ENCODE results near the gene C1orf159. TPM values are rescaled to one million over a fixed set of nuclear protein-coding genes. Genes with fewer than 3 reads are reported as not detected.

Gene C1orf159
- total and polyA plus RNA-seq, 4 donors = 4.4 to 27.0 (median 16.1) TPM

DNA sequence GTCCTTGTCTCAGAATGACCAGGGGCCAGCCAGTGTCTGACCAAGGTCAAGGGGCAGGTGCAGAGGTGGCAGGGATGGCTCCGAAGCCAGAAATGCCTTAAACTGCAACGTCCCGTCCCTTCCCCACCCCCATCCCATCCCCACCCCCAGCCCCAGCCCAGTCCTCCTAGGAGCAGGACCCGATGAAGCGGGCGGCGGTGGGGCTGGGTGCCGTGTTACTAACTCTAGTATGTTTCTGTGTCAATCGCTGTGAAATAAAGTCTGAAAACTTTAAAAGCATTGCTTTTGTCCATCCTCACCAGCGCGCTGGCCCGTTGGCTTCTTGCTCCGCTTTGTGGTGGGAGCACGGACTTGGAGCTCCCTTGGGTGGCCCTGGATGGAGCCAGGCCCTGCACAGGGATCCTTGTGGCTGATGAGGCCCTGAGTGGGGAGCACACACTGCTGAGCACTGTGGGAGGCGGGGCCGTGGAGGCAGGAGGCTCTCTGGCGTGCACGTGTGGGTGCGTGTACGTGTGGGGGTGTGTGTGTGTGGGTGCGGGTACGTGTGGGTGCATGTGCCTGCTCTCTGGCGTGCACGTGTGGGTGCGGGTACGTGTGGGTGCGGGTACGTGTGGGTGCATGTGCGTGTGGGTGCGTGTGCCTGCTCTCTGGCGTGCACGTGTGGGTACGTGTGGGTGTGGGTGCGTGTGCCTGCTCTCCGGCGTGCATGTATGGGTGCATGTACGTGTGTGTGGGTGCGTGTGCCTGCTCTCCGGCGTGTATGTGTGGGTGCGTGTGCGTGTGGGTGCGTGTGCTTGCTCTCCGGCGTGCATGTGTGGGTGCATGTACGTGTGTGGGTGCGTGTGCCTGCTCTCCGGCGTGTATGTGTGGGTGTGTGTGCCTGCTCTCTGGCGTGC, 59.8 kb downstream of the C1orf159 start:
- no peaks in the 10 kb centered on the region for H3K9me3 ChIP-seq (ENCODE audit: control insufficient read depth, insufficient read depth, low read length)
- H3K27me3 ChIP-seq (ENCODE audit: control insufficient read depth, insufficient read depth, low read length) = peaks cover 28% of the 10 kb centered on the region
- H3K4me3 ChIP-seq (ENCODE audit: low read depth, low read length) = no peak overlapping the region
- 84% methylated on average over 28 of the region's 50 CpGs for WGBS (ENCODE audit: insufficient coverage)
- no peak for DNase-seq (ENCODE audit: low read depth in 4 of 6, low spot score in 6 of 6)
- H3K36me3 ChIP-seq (ENCODE audit: control insufficient read depth, insufficient read depth, low read length) = peaks cover 54% of the 10 kb centered on the region
- H3K27ac ChIP-seq (ENCODE audit: low read depth, low read length) = no peak overlapping the region
- H3K4me1 ChIP-seq (ENCODE audit: control insufficient read depth, insufficient read depth, low read length) = peaks cover 25% of the 10 kb centered on the region

DNA sequence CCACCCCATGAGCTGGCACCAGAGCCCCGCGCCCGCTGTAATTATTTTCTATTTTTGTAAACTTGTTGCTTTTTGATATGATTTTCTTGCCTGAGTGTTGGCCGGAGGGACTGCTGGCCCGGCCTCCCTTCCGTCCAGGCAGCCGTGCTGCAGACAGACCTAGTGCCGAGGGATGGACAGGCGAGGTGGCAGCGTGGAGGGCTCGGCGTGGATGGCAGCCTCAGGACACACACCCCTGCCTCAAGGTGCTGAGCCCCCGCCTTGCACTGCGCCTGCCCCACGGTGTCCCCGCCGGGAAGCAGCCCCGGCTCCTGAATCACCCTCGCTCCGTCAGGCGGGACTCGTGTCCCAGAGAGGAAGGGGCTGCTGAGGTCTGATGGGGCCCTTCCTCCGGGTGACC, 60.9 kb downstream of the C1orf159 start:
- H3K9me3 ChIP-seq (ENCODE audit: control insufficient read depth, insufficient read depth, low read length) = no peaks in the 10 kb centered on the region
- peaks cover 65% of the 10 kb centered on the region for H3K36me3 ChIP-seq (ENCODE audit: control insufficient read depth, insufficient read depth, low read length)
- H3K4me1 ChIP-seq (ENCODE audit: control insufficient read depth, insufficient read depth, low read length) = peaks cover 18% of the 10 kb centered on the region
- no peak overlapping the region for H3K27ac ChIP-seq (ENCODE audit: low read depth, low read length)
- 89% methylated on average over 20 of the region's 23 CpGs for WGBS (ENCODE audit: insufficient coverage)
- H3K27me3 ChIP-seq (ENCODE audit: control insufficient read depth, insufficient read depth, low read length) = peaks cover 18% of the 10 kb centered on the region
- DNase-seq (ENCODE audit: low read depth in 4 of 6, low spot score in 6 of 6) = no peak
- no peak overlapping the region for H3K4me3 ChIP-seq (ENCODE audit: low read depth, low read length)

DNA sequence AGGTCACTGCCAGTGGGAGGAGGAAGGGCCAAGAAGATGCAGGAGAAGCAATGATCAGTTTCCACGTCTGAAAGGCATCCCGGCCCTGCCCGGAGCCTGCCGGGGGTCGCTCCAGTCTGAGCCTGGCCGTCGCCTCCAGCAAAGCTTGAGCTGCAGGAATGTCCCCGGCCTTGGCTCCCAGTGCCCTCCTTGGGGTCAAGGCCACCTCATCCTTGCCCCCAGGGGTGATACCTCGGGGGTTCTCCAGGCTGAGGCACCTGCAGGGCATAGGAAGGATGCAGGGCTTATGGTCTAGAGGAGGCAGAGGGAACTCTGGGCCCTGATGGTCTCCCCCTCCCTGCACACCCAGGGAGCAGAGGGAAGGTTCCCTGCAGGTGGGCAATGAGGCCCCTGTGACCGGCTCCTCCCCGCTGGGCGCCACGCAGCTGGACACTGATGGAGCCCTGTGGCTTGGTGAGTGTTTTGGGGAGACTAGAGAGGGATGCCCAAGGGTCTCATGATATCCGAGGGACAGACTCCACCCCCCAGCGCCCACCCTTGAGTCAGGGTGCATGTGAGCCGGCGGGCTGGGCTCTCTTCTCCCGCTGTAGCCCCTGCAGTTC, 61.7 kb downstream of the C1orf159 start:
- Histone ChIP-seq H3K9me3 (ENCODE audit: control insufficient read depth, insufficient read depth, low read length) (no peaks in the 10 kb centered on the region), H3K36me3 (ENCODE audit: control insufficient read depth, insufficient read depth, low read length) (peaks cover 73% of the 10 kb centered on the region), H3K4me3 (ENCODE audit: low read depth, low read length) (no peak overlapping the region), H3K27me3 (ENCODE audit: control insufficient read depth, insufficient read depth, low read length) (peaks cover 14% of the 10 kb centered on the region), H3K4me1 (ENCODE audit: control insufficient read depth, insufficient read depth, low read length) (peaks cover 13% of the 10 kb centered on the region), H3K27ac (ENCODE audit: low read depth, low read length) (no peak overlapping the region)
- no peak for DNase-seq (ENCODE audit: low read depth in 4 of 6, low spot score in 6 of 6)
- 93% methylated on average over 14 of the region's 18 CpGs for WGBS (ENCODE audit: insufficient coverage)

DNA sequence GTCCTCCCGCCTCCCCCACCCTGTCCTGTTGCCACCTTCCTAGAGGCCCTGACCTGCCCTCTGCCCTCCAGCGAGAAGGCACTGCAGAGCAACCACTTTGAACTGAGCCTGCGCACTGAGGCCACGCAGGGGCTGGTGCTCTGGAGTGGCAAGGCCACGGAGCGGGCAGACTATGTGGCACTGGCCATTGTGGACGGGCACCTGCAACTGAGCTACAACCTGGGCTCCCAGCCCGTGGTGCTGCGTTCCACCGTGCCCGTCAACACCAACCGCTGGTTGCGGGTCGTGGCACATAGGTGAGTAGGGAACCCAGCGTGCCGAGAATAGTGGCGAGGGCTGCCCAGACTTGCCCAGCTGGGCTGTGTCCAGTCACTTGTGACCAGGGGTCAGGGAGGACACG, 62.2 kb downstream of the C1orf159 start:
- peaks cover 9% of the 10 kb centered on the region for H3K27me3 ChIP-seq (ENCODE audit: control insufficient read depth, insufficient read depth, low read length)
- H3K27ac ChIP-seq (ENCODE audit: low read depth, low read length) = no peak overlapping the region
- H3K4me3 ChIP-seq (ENCODE audit: low read depth, low read length) = no peak overlapping the region
- 96% methylated on average over 18 of the region's 18 CpGs for WGBS (ENCODE audit: insufficient coverage)
- no peaks in the 10 kb centered on the region for H3K9me3 ChIP-seq (ENCODE audit: control insufficient read depth, insufficient read depth, low read length)
- DNase-seq (ENCODE audit: low read depth in 4 of 6, low spot score in 6 of 6) = no peak
- peaks cover 8% of the 10 kb centered on the region for H3K4me1 ChIP-seq (ENCODE audit: control insufficient read depth, insufficient read depth, low read length)
- H3K36me3 ChIP-seq (ENCODE audit: control insufficient read depth, insufficient read depth, low read length) = peaks cover 77% of the 10 kb centered on the region

DNA sequence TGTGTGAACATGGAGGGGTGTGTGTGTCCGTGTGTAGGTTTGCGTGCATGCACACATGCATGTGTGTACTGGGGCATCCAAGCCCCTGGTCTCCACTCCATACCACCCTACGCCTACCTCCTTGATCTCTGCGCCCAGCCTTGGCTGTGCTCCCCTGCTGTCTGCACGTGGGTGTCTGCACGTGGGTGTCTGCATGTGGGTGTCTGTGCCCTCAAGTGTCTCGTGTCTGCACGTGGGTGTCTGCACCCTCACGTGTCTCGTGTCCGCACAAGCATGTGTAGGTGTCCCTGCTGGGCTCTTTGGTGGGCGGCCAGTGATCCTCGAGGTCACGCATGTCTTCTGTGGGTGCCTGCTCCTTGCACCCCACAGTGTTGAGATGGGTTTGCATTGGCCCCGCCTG, 62.9 kb downstream of the C1orf159 start:
- Histone ChIP-seq H3K36me3 (ENCODE audit: control insufficient read depth, insufficient read depth, low read length) (peaks cover 84% of the 10 kb centered on the region), H3K27ac (ENCODE audit: low read depth, low read length) (no peak overlapping the region), H3K9me3 (ENCODE audit: control insufficient read depth, insufficient read depth, low read length) (no peaks in the 10 kb centered on the region)

DNA sequence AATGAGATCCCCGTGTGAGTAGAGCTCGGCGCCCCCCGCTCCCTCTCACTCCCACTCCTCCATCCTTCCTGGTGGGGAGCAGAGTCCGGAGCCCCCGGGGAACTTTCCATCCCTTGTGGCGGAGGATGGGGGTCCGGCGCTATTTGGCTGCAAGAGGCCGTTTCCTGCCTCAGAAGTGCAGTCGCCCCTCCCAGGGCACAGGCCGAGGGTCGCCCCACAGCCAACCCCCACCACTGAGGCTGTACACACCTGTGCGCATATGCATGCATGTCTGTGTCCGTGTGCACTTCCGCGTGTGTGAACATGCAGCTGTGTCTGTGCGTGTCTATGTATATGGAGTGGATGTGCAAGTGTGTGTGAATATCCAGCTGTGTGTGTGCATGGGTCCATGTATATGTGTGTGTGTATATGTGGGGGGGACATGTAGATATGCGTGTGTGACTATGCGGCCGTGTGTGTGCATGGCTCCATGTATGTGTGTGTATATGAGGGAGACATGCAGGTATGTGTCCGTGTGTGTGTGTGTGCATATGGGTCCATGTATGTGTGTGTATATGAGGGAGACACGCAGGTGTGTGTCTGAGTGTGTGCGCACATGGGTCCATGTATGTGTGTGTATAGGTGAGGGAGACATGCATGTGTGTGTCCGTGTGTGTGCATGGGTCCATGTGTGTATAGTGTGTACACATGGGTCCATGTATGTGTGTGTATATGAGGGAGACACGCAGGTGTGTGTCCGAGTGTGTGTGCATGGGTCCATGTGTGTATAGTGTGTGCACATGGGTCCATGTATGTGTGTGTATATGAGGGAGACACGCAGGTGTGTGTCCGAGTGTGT, 63.7 kb downstream of the C1orf159 start:
- H3K36me3 ChIP-seq (ENCODE audit: control insufficient read depth, insufficient read depth, low read length) = peaks cover 92% of the 10 kb centered on the region
- H3K9me3 ChIP-seq (ENCODE audit: control insufficient read depth, insufficient read depth, low read length) = no peaks in the 10 kb centered on the region
- H3K27ac ChIP-seq (ENCODE audit: low read depth, low read length) = no peak overlapping the region
- H3K4me1 ChIP-seq (ENCODE audit: control insufficient read depth, insufficient read depth, low read length) = no peaks in the 10 kb centered on the region
- 96% methylated on average over 29 of the region's 29 CpGs for WGBS (ENCODE audit: insufficient coverage)
- H3K4me3 ChIP-seq (ENCODE audit: low read depth, low read length) = no peak overlapping the region
- H3K27me3 ChIP-seq (ENCODE audit: control insufficient read depth, insufficient read depth, low read length) = no peaks in the 10 kb centered on the region
- no peak for DNase-seq (ENCODE audit: low read depth in 4 of 6, low spot score in 6 of 6)

More for the DNA sequence above, 62.9 kb downstream of the C1orf159 start:
- Histone ChIP-seq H3K4me1 (ENCODE audit: control insufficient read depth, insufficient read depth, low read length) (peaks cover 2% of the 10 kb centered on the region), H3K27me3 (ENCODE audit: control insufficient read depth, insufficient read depth, low read length) (peaks cover 3% of the 10 kb centered on the region), H3K4me3 (ENCODE audit: low read depth, low read length) (no peak overlapping the region)
- WGBS (ENCODE audit: insufficient coverage) = 98% methylated on average over 13 of the region's 15 CpGs
- DNase-seq (ENCODE audit: low read depth in 4 of 6, low spot score in 6 of 6) = no peak

DNA sequence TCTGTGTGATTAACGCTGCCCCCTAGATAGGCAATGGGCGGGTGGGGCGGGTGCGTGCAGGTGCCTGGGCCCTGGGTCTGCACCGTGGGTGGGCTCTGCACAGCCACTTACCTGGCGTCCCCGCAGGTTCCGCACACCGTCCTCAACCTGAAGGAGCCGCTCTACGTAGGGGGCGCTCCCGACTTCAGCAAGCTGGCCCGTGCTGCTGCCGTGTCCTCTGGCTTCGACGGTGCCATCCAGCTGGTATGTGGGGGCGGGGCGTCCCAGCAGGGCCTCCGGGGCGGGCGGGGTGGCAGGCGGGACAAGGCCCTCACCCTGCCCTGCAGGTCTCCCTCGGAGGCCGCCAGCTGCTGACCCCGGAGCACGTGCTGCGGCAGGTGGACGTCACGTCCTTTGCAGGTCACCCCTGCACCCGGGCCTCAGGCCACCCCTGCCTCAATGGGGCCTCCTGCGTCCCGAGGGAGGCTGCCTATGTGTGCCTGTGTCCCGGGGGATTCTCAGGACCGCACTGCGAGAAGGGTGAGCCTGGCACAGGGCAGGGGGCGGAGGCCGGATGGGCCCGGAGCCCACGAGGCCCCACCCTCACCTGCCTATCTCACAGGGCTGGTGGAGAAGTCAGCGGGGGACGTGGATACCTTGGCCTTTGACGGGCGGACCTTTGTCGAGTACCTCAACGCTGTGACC, 64.6 kb downstream of the C1orf159 start:
- Histone ChIP-seq H3K27me3 (ENCODE audit: control insufficient read depth, insufficient read depth, low read length) (no peaks in the 10 kb centered on the region), H3K9me3 (ENCODE audit: control insufficient read depth, insufficient read depth, low read length) (no peaks in the 10 kb centered on the region), H3K4me3 (ENCODE audit: low read depth, low read length) (no peak overlapping the region), H3K36me3 (ENCODE audit: control insufficient read depth, insufficient read depth, low read length) (peaks cover 98% of the 10 kb centered on the region), H3K4me1 (ENCODE audit: control insufficient read depth, insufficient read depth, low read length) (no peaks in the 10 kb centered on the region), H3K27ac (ENCODE audit: low read depth, low read length) (no peak overlapping the region)
- WGBS (ENCODE audit: insufficient coverage) = 92% methylated on average over 46 of the region's 46 CpGs
- DNase-seq (ENCODE audit: low read depth in 4 of 6, low spot score in 6 of 6) = no peak

GRCh38 chr1:1050577-1051052, 65.3 kb downstream of the C1orf159 start:
- H3K27ac ChIP-seq (ENCODE audit: low read depth, low read length) = no peak overlapping the region
- H3K9me3 ChIP-seq (ENCODE audit: control insufficient read depth, insufficient read depth, low read length) = no peaks in the 10 kb centered on the region
- H3K4me3 ChIP-seq (ENCODE audit: low read depth, low read length) = no peak overlapping the region
- no peak for DNase-seq (ENCODE audit: low read depth in 4 of 6, low spot score in 6 of 6)
- H3K36me3 ChIP-seq (ENCODE audit: control insufficient read depth, insufficient read depth, low read length) = peaks cover 100% of the 10 kb centered on the region
- no peaks in the 10 kb centered on the region for H3K4me1 ChIP-seq (ENCODE audit: control insufficient read depth, insufficient read depth, low read length)
- 85% methylated on average over 32 of the region's 32 CpGs for WGBS (ENCODE audit: insufficient coverage)
- no peaks in the 10 kb centered on the region for H3K27me3 ChIP-seq (ENCODE audit: control insufficient read depth, insufficient read depth, low read length)
